WTC11 (cell line): ENCODE results near the gene FAM89B. TPM values are rescaled to one million over a fixed set of nuclear protein-coding genes. Genes with fewer than 3 reads are reported as not detected.
A peak's percentile ranks its signal among the peaks of the same experiment; 100 is the strongest.

Experiments
- ATAC-seq: fragments of 200-7000 bp; cut with Tn5 transposase; 2 replicates; pipeline ENCODE4 v1.10.0; 2021; ENCODE audit warnings: mild to moderate bottlenecking, moderate library complexity
- CTCF ChIA-PET: fragments of 300-600 bp; sonication (Branson Sonifier 250); formaldehyde crosslinking; loops from one replicate; lab custom pipeline; 2021; ENCODE audit warnings: antibody characterized with exemption; lab: Charles Lee
- POLR2A ChIA-PET: fragments of 350-600 bp; sonication (Branson Sonifier 250); formaldehyde crosslinking; loops from one replicate; lab custom pipeline; 2021; ENCODE audit warnings: antibody characterized with exemption; lab: Charles Lee
- DNase-seq: peaks from one replicate; pipeline ENCODE4 v3.0.0; 2021; ENCODE audit warnings: low spot score
- H3K27ac Mint-ChIP-seq: 2 replicates; pipeline ENCODE4 v1.8.0; 2021; ENCODE audit warnings: mixed read lengths
- H3K27me3 Mint-ChIP-seq: 2 replicates; pipeline ENCODE4 v1.8.0; 2021; ENCODE audit warnings: low read depth, mild to moderate bottlenecking, moderate library complexity, mixed read lengths
- H3K36me3 Mint-ChIP-seq: 2 replicates; pipeline ENCODE4 v1.8.0; 2021; ENCODE audit warnings: mixed read lengths
- H3K4me1 Mint-ChIP-seq: 2 replicates; pipeline ENCODE4 v1.8.0; 2022; ENCODE audit warnings: mixed read lengths
- H3K4me3 Mint-ChIP-seq: 2 replicates; pipeline ENCODE4 v1.8.0; 2021; ENCODE audit warnings: mild to moderate bottlenecking, moderate library complexity, mixed read lengths
- H3K9me3 Mint-ChIP-seq: 2 replicates; pipeline ENCODE4 v1.8.0; 2021; ENCODE audit warnings: mixed read lengths
- ARID4B ChIP-seq: sonication (generic); formaldehyde crosslinking; IDR thresholded peaks from 2 replicates; pipeline ENCODE4 v1.8.0; 2023; ENCODE audit warnings: missing genetic modification reagents, mild to moderate bottlenecking, borderline replicate concordance
- E2F5 ChIP-seq: sonication (generic); formaldehyde crosslinking; IDR thresholded peaks from 2 replicates; pipeline ENCODE4 v1.8.1; 2022; ENCODE audit warnings: mild to moderate bottlenecking, moderate library complexity, missing genetic modification reagents
- ESRRA ChIP-seq: sonication (generic); formaldehyde crosslinking; IDR thresholded peaks from 2 replicates; pipeline ENCODE4 v1.8.1; 2022; ENCODE audit warnings: mild to moderate bottlenecking, missing genetic modification reagents, borderline replicate concordance
- FOXK1 ChIP-seq: sonication (generic); formaldehyde crosslinking; IDR thresholded peaks from 2 replicates; pipeline ENCODE4 v1.8.0; 2022; ENCODE audit warnings: mild to moderate bottlenecking, moderate library complexity, missing genetic modification reagents
- GABPB1 ChIP-seq: sonication (generic); formaldehyde crosslinking; IDR thresholded peaks from 2 replicates; pipeline ENCODE4 v1.8.1; 2023; ENCODE audit warnings: mild to moderate bottlenecking, missing genetic modification reagents
- NFE2L1 ChIP-seq: sonication (generic); formaldehyde crosslinking; IDR thresholded peaks from 2 replicates; pipeline ENCODE4 v1.8.1; 2023; ENCODE audit warnings: missing genetic modification reagents
- NR2C2 ChIP-seq: sonication (generic); formaldehyde crosslinking; IDR thresholded peaks from 2 replicates; pipeline ENCODE4 v1.8.0; 2022; ENCODE audit warnings: mild to moderate bottlenecking, missing genetic modification reagents
- NR3C1 ChIP-seq: sonication (generic); formaldehyde crosslinking; conservative IDR thresholded peaks from 2 replicates; pipeline ENCODE4 v1.8.1; 2023; ENCODE audit warnings: low read depth, mild to moderate bottlenecking, missing genetic modification reagents
- ZBTB21 ChIP-seq: sonication (generic); formaldehyde crosslinking; IDR thresholded peaks from 2 replicates; pipeline ENCODE4 v1.8.1; 2023; ENCODE audit warnings: mild to moderate bottlenecking, missing genetic modification reagents, borderline replicate concordance
- ZNF121 ChIP-seq: sonication (generic); formaldehyde crosslinking; IDR thresholded peaks from 2 replicates; pipeline ENCODE4 v1.8.0; 2023; ENCODE audit warnings: missing genetic modification reagents
- ZNF232 ChIP-seq: sonication (generic); formaldehyde crosslinking; IDR thresholded peaks from 2 replicates; pipeline ENCODE4 v1.8.0; 2022; ENCODE audit warnings: mild to moderate bottlenecking, missing genetic modification reagents
- ZSCAN18 ChIP-seq: fragments of 250-450 bp; sonication (Bioruptor Pico); IDR thresholded peaks from 2 replicates; pipeline ENCODE4 v2.1.2; 2022; ENCODE audit warnings: mild to moderate bottlenecking, moderate library complexity
- total RNA-seq: library from RNA; stranded (reverse); gene quantifications from 3 replicates; pipeline ENCODE4 v1.2.3, GENCODE V29; 2021
- TF ChIP-seq, protein P1 (sequence below): sonication (generic); formaldehyde crosslinking; conservative IDR thresholded peaks from 2 replicates; pipeline ENCODE4 v1.8.1; 2022; ENCODE audit warnings: mild to moderate bottlenecking, missing genetic modification reagents
- TF ChIP-seq, protein P2 (sequence below): sonication (generic); formaldehyde crosslinking; IDR thresholded peaks from 2 replicates; pipeline ENCODE4 v1.8.1; 2023; ENCODE audit warnings: mild to moderate bottlenecking, moderate library complexity, missing genetic modification reagents

FAM89B gene
- total RNA-seq, 1 experiment from 2014 or later, result 13.3 TPM

GRCh38 chr11:65574109-65574810 is 1.9 kb downstream of the FAM89B start (continued):
- TF ChIP-seq, protein P1, sequence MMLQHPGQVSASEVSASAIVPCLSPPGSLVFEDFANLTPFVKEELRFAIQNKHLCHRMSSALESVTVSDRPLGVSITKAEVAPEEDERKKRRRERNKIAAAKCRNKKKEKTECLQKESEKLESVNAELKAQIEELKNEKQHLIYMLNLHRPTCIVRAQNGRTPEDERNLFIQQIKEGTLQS (CRISPR knock-in tag), result no peak
- TF ChIP-seq, protein P2, sequence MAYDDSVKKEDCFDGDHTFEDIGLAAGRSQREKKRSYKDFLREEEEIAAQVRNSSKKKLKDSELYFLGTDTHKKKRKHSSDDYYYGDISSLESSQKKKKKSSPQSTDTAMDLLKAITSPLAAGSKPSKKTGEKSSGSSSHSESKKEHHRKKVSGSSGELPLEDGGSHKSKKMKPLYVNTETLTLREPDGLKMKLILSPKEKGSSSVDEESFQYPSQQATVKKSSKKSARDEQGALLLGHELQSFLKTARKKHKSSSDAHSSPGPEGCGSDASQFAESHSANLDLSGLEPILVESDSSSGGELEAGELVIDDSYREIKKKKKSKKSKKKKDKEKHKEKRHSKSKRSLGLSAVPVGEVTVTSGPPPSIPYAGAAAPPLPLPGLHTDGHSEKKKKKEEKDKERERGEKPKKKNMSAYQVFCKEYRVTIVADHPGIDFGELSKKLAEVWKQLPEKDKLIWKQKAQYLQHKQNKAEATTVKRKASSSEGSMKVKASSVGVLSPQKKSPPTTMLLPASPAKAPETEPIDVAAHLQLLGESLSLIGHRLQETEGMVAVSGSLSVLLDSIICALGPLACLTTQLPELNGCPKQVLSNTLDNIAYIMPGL, result peak; percentile 57; the same call in 1 of the 2 replicates
- TF ChIP-seq ZNF121 (CRISPR knock-in tag), result no peak
- 0 out of 2 replicates have a peak, but pooled peaks have one; percentile 17 for TF ChIP-seq FOXK1 (CRISPR knock-in tag)
- no peak for TF ChIP-seq NR3C1 (CRISPR knock-in tag)
- peak; percentile 30 for TF ChIP-seq GABPB1

- no peak for TF ChIP-seq ESRRA (CRISPR knock-in tag)
- no peak for TF ChIP-seq ZBTB21 (CRISPR knock-in tag)
- TF ChIP-seq, protein P1 (CRISPR knock-in tag), result no peak
- 0 out of 2 replicates have a peak, but pooled peaks have one; percentile 27 for TF ChIP-seq E2F5 (CRISPR knock-in tag)
- peak; percentile 68; the same call in 1 of the 2 replicates for TF ChIP-seq ZNF232 (CRISPR knock-in tag)
- no peak for TF ChIP-seq ARID4B (CRISPR knock-in tag)
- 0 out of 2 replicates have a peak, but pooled peaks have one; percentile 21 for TF ChIP-seq NR2C2 (CRISPR knock-in tag)
- TF ChIP-seq NFE2L1 (CRISPR knock-in tag), result no peak
- no peak for TF ChIP-seq FOXK1 (CRISPR knock-in tag)
- no peak for TF ChIP-seq ZSCAN18 (CRISPR knock-in tag)
- Mint-ChIP-seq H3K36me3 (no peaks in the 10 kb centered on the region), H3K9me3 (no peaks in the 10 kb centered on the region), H3K27ac (no peak overlapping the region), H3K27me3 (peaks cover 38% of the 10 kb centered on the region), H3K4me1 (peaks cover 37% of the 10 kb centered on the region), H3K4me3 (peak overlapping the region; percentile 84)
- DNase-seq (no peak), ATAC-seq (no peak)
- ChIA-PET POLR2A (interaction anchor here (1.0 to 1.7 kb wide), 3 partner anchors 12 to 32 kb away, joined by 3 to 6 read pairs (median 4); no protein-coding TSS in a partner anchor), CTCF (interaction anchor here (1.0 to 4.0 kb wide), 8 partner anchors 10 to 34 kb away, joined by 3 to 55 read pairs (median 6); partner anchors contain the start of gene KCNK7)
Observed at GRCh38 chr11:65574811-65575567, 2.7 kb downstream of the FAM89B start.
